GF-D8 (cell line): Measurements from ENCODE around the gene TCN2.
"Not testable (repeated sequence)": the region's sequence is repeated elsewhere in the genome, so short reads cannot be mapped to it uniquely, and the experiment has no call there.

ENCODE experiments used
- DNase-seq: peaks from one replicate; lab custom pipeline; 2025; lab: John Stamatoyannopoulos, UW

TCN2 gene

GRCh38 chr22:30578481-30578880 lies 28.5 kb upstream of the TCN2 start:
- no peak for DNase-seq

- no peak for DNase-seq
Observed at GRCh38 chr22:30580896-30581295, 26.1 kb upstream of the TCN2 start.

GRCh38 chr22:30582051-30582450 lies 24.9 kb upstream of the TCN2 start:
- DNase-seq: no peak

- no peak for DNase-seq
Observed at GRCh38 chr22:30582788-30583545, 24.0 kb upstream of the TCN2 start.

- DNase-seq: no peak
Observed at GRCh38 chr22:30584441-30584840, 22.5 kb upstream of the TCN2 start.

- DNase-seq: no peak
Observed at GRCh38 chr22:30586414-30586813, 20.6 kb upstream of the TCN2 start.

- DNase-seq: no peak
Observed at GRCh38 chr22:30591191-30591587, 15.8 kb upstream of the TCN2 start.

- peak; percentile 92 for DNase-seq
Observed at GRCh38 chr22:30591588-30592359, 15.2 kb upstream of the TCN2 start, which contains the start of gene PES1. PES1 (minus strand) TSS chr22:30591910; CDS start chr22:30591833, 77 bp downstream.

- not testable (repeated sequence) for DNase-seq
Observed at GRCh38 chr22:30592360-30592713, 14.6 kb upstream of the TCN2 start.

GRCh38 chr22:30596199-30596598 lies 10.8 kb upstream of the TCN2 start:
- no peak for DNase-seq

- no peak for DNase-seq
Observed at GRCh38 chr22:30596886-30597285, 10.1 kb upstream of the TCN2 start.

- DNase-seq: no peak
Observed at GRCh38 chr22:30598986-30599385, 8.0 kb upstream of the TCN2 start.

GRCh38 chr22:30600921-30601320 lies 6.1 kb upstream of the TCN2 start:
- no peak for DNase-seq

GRCh38 chr22:30601464-30601863 lies 5.5 kb upstream of the TCN2 start:
- DNase-seq: no peak

GRCh38 chr22:30602049-30602448 lies 4.9 kb upstream of the TCN2 start:
- no peak for DNase-seq

GRCh38 chr22:30603801-30604200 lies 3.2 kb upstream of the TCN2 start:
- DNase-seq: no peak

- no peak for DNase-seq
Observed at GRCh38 chr22:30604723-30605122, 2.3 kb upstream of the TCN2 start.

- DNase-seq: no peak
Observed at GRCh38 chr22:30605449-30606110, 1.4 kb upstream of the TCN2 start.

- no peak for DNase-seq
Observed at GRCh38 chr22:30607300-30607930, 441 bp downstream of the TCN2 start.

- no peak for DNase-seq
Observed at GRCh38 chr22:30607939-30608338, 965 bp downstream of the TCN2 start.

GRCh38 chr22:30609260-30610185 lies 2.5 kb downstream of the TCN2 start:
- DNase-seq: peak; percentile 77
